Loucy (cell line): ENCODE measurements around the gene CACNA2D3.

ENCODE experiments used
- H2AFZ ChIP-seq: fragments of 200-600 bp; sonication (generic); 2 replicates; pipeline ENCODE4 v1.6.0; 2016; ENCODE audit warnings: antibody characterized with exemption, mild to moderate bottlenecking, low read length, moderate library complexity
- H3F3A ChIP-seq: fragments of 200-600 bp; 2 replicates; pipeline ENCODE4 v1.6.0; 2016; ENCODE audit warnings: antibody characterized with exemption, low read depth, mild to moderate bottlenecking
- H3K27me3 ChIP-seq: fragments of 200-600 bp; sonication (generic); 2 replicates; pipeline ENCODE4 v1.6.1; 2014; ENCODE audit warnings: low read length, mild to moderate bottlenecking; ENCODE audit not compliant: insufficient read depth, poor library complexity, severe bottlenecking
- H3K36me3 ChIP-seq: fragments of 200-600 bp; sonication (generic); 2 replicates; pipeline ENCODE4 v1.6.1; 2016; ENCODE audit warnings: low read length; ENCODE audit not compliant: insufficient read depth
- H3K4me1 ChIP-seq: fragments of 200-600 bp; sonication (generic); 2 replicates; pipeline ENCODE4 v1.5.1; 2014; ENCODE audit warnings: low read length, mild to moderate bottlenecking; ENCODE audit not compliant: insufficient read depth, poor library complexity, severe bottlenecking
- H3K4me2 ChIP-seq: fragments of 200-600 bp; sonication (generic); 2 replicates; pipeline ENCODE4 v1.6.0; 2014; ENCODE audit warnings: antibody characterized with exemption, low read length, low read depth, mild to moderate bottlenecking; ENCODE audit not compliant: poor library complexity, severe bottlenecking
- H3K4me3 ChIP-seq: fragments of 200-600 bp; sonication (generic); 2 replicates; pipeline ENCODE4 v1.5.1; 2014; ENCODE audit warnings: low read length, mild to moderate bottlenecking, mixed read lengths; ENCODE audit not compliant: poor library complexity, severe bottlenecking
- H3K79me2 ChIP-seq: fragments of 200-600 bp; sonication (generic); 2 replicates; pipeline ENCODE4 v1.6.1; 2014; ENCODE audit warnings: low read length; ENCODE audit not compliant: insufficient read depth
- H3K9ac ChIP-seq: fragments of 200-600 bp; sonication (generic); 2 replicates; pipeline ENCODE4 v1.6.0; 2014; ENCODE audit warnings: mild to moderate bottlenecking, low read depth, low read length, moderate library complexity; ENCODE audit not compliant: poor library complexity, severe bottlenecking
- H3K9me2 ChIP-seq: fragments of 200-600 bp; sonication (generic); replicated peaks from 2 replicates; pipeline ENCODE4 v1.6.1; 2016; ENCODE audit warnings: low read depth, low read length, mixed read lengths
- H3K9me3 ChIP-seq: fragments of 200-600 bp; sonication (generic); 2 replicates; pipeline ENCODE4 v1.6.1; 2014; ENCODE audit warnings: mild to moderate bottlenecking, antibody characterized with exemption, low read length, low read depth; ENCODE audit not compliant: insufficient read depth
- H4K20me1 ChIP-seq: fragments of 200-600 bp; sonication (generic); 2 replicates; pipeline ENCODE4 v1.6.0; 2014; ENCODE audit warnings: antibody characterized with exemption, low read length, mild to moderate bottlenecking; ENCODE audit not compliant: insufficient read depth, poor library complexity, severe bottlenecking
- EZH2phosphoT487 ChIP-seq: fragments of 200-600 bp; IDR thresholded peaks from 2 replicates; pipeline ENCODE4 v1.6.1; 2018; ENCODE audit warnings: antibody characterized with exemption, mild to moderate bottlenecking, moderate library complexity, borderline replicate concordance
- TF ChIP-seq, protein P1 (sequence below): fragments of 200-600 bp; sonication (generic); conservative IDR thresholded peaks from 2 replicates; pipeline ENCODE4 v1.5.1; 2014; ENCODE audit warnings: mild to moderate bottlenecking, antibody characterized with exemption, low read length

The CACNA2D3 gene

DNA sequence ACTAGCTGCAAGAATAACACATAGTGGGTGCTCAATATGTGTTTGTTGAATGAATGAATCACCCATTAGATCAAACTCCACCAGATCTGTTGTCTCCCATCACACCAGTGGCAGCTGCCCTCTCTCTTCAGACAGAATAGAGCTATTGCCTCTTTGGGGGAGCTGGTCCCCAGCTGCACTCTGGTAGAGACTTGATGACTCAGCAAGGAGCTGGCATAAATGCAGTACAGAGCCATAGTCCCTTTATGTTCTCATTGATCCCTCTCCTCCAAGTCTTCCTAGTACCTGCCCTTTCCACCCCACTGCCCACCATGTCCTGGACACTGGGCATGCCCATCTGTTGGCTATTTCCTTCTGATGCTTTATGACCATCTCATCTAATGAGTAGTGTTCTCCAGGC, 443.6 kb downstream of the CACNA2D3 start:
- Histone ChIP-seq H3F3A (no peaks in the 10 kb centered on the region), H3K9ac (no peak overlapping the region), H3K9me2 (no peaks in the 10 kb centered on the region), H2AFZ (no peak overlapping the region), H3K4me2 (no peak overlapping the region), H3K4me3 (no peak overlapping the region), H3K36me3 (no peaks in the 10 kb centered on the region), H3K9me3 (no peaks in the 10 kb centered on the region; the same call in 1 of the 2 replicates), H3K79me2 (no peaks in the 10 kb centered on the region), H3K4me1 (no peaks in the 10 kb centered on the region), H3K27me3 (no peaks in the 10 kb centered on the region), H4K20me1 (no peaks in the 10 kb centered on the region)
- no peak for TF ChIP-seq EZH2phosphoT487
- TF ChIP-seq, protein P1, sequence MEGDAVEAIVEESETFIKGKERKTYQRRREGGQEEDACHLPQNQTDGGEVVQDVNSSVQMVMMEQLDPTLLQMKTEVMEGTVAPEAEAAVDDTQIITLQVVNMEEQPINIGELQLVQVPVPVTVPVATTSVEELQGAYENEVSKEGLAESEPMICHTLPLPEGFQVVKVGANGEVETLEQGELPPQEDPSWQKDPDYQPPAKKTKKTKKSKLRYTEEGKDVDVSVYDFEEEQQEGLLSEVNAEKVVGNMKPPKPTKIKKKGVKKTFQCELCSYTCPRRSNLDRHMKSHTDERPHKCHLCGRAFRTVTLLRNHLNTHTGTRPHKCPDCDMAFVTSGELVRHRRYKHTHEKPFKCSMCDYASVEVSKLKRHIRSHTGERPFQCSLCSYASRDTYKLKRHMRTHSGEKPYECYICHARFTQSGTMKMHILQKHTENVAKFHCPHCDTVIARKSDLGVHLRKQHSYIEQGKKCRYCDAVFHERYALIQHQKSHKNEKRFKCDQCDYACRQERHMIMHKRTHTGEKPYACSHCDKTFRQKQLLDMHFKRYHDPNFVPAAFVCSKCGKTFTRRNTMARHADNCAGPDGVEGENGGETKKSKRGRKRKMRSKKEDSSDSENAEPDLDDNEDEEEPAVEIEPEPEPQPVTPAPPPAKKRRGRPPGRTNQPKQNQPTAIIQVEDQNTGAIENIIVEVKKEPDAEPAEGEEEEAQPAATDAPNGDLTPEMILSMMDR, result no peak

GRCh38 chr3:54567949-54568348, 445.6 kb downstream of the CACNA2D3 start:
- H3K9ac ChIP-seq, result no peak overlapping the region
- no peak for TF ChIP-seq EZH2phosphoT487
- TF ChIP-seq, protein P1, result no peak
- H3K9me2 ChIP-seq, result no peaks in the 10 kb centered on the region
- H3K27me3 ChIP-seq, result no peaks in the 10 kb centered on the region
- H4K20me1 ChIP-seq, result no peaks in the 10 kb centered on the region
- H3K4me1 ChIP-seq, result no peaks in the 10 kb centered on the region
- H2AFZ ChIP-seq, result no peak overlapping the region
- H3K4me3 ChIP-seq, result no peak overlapping the region
- H3K36me3 ChIP-seq, result no peaks in the 10 kb centered on the region
- H3K4me2 ChIP-seq, result no peak overlapping the region
- no peaks in the 10 kb centered on the region for H3K79me2 ChIP-seq
- H3F3A ChIP-seq, result no peaks in the 10 kb centered on the region
- no peaks in the 10 kb centered on the region; the same call in 1 of the 2 replicates for H3K9me3 ChIP-seq

DNA sequence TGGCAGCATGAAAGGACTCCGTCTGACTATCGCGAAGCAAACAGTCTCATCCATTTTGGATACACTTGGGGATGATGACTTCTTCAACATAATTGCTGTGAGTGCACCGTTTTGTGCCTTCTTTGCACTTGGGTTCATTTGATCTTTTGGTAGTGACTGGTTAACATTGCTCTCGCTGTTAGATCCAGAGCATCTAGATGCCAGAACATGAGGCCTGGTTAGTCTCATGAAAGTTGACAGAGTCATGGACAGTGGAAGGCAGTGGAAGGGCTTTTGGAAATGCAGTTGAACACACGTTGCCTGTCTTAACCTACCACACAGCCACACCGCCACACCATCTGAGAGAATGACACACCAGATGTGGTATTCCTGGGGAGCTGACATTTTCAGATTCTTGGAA, 447.7 kb downstream of the CACNA2D3 start:
- H3K9me3 ChIP-seq, result no peaks in the 10 kb centered on the region
- no peaks in the 10 kb centered on the region for H3K9me2 ChIP-seq
- H3K4me1 ChIP-seq, result no peaks in the 10 kb centered on the region
- H3K27me3 ChIP-seq, result no peaks in the 10 kb centered on the region
- H3K4me2 ChIP-seq, result no peak overlapping the region
- TF ChIP-seq, protein P1, result no peak
- no peak for TF ChIP-seq EZH2phosphoT487
- H3F3A ChIP-seq, result no peaks in the 10 kb centered on the region
- no peaks in the 10 kb centered on the region for H3K79me2 ChIP-seq
- no peak overlapping the region for H3K9ac ChIP-seq
- H3K36me3 ChIP-seq, result no peaks in the 10 kb centered on the region
- H3K4me3 ChIP-seq, result no peak overlapping the region
- H2AFZ ChIP-seq, result no peak overlapping the region
- no peaks in the 10 kb centered on the region for H4K20me1 ChIP-seq
